GM19193 (cell line): ENCODE results near the gene PCNX3.

Source experiments
- POLR2A ChIP-seq: IDR thresholded peaks from 4 replicates; pipeline ENCODE4 v1.6.1; 2011; ENCODE audit not compliant: insufficient read depth, insufficient read length; ENCODE audit errors: extremely low read depth

PCNX3 gene

DNA sequence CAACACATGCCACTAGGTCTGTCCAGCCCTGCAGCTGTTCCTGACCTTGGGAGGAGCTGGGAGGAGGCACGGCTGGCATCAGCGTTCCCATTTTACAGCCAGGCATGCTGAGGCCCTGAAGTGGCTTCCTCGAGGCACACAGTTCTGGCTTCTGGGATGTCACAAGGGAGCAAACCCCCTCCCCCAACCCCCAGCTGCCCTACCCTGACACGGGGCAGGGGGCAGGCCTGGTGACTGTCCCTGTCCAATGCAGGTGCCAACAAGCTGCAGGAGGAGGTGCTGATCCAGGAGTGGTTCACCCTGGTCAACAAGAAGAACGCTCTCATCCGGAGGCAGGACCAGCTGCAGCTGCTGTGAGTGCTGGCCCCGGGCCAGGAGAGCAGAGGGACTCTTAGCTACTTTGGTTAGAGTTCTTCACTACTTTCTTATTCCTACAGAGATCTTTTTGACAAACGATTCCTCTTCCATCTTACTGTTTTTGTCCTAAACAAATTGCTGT lies 25.3 kb upstream of the PCNX3 start:
- no peak for TF ChIP-seq POLR2A

DNA sequence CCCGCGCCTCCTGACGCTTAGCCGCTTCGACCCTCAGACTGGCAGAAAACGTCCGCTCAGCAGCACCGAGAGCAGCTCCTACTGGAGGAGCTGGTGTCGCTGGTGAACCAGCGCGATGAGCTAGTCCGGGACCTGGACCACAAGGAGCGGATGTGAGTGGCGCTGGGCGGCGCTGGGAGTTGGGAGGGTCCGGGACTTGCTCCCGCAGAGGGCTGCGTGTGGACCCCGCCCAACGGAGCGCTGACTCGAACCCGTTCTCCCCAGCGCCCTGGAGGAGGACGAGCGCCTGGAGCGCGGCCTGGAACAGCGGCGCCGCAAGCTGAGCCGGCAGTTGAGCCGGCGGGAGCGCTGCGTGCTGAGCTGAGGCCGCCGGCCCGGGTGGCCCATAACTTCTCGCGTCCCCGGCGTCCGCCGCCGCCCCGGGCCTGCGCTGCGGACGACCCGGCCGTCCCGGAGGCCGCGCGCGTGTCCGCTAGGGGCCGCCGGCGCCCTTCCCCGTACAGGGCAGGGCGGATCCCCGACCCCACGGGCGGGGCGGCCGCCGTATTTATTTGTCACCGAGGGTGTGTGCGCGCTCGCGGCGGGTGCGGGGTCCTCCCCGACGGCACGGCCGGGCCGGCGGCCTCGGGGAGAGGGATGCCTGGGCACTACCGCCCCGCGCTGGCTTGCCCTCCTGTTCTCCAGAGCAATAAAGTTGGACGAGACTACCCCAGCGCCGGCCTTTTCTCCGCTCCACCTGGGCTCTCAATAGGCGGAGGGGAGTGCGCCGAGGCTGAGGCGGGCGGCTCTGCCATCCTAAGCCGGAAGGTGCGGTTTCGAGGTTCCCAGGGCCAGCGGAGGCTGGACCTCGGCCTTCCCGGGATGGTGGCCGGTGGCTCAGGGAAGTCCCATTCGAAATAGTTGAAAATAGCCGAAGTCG lies 23.4 kb upstream of the PCNX3 start:
- no peak for TF ChIP-seq POLR2A

DNA sequence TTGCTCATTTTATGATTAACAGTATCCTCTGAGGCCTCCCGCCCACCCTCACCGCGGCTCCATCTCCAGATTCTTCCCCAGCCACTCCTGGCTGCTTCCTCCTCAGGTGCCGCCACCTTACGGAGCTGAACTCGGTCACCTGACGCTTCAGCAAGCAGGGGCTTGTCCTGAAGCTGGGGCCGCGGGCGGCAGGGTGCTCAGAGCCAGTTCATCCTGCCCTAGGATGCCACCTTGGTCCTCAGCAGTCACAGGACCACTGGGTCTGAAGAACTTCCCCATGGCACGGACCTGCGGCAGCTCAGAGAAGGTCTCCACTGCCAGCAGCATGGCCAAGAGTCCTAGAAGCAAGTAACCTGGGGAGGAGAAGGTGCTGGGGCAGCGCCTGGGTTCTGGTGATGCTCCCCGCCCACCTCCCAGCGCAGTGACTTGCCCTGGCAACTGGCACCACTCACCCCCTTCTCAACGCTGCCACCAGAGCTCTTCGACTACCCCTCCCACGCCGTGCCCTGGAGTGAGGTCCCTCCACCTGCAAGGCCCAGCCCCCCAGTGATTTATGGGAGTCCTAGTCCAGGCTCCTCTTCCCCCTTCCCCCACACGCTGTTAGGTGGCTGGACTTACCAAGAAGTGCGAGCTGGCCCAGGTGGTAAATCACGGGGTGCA lies 22.6 kb upstream of the PCNX3 start:
- TF ChIP-seq POLR2A, result no peak

DNA sequence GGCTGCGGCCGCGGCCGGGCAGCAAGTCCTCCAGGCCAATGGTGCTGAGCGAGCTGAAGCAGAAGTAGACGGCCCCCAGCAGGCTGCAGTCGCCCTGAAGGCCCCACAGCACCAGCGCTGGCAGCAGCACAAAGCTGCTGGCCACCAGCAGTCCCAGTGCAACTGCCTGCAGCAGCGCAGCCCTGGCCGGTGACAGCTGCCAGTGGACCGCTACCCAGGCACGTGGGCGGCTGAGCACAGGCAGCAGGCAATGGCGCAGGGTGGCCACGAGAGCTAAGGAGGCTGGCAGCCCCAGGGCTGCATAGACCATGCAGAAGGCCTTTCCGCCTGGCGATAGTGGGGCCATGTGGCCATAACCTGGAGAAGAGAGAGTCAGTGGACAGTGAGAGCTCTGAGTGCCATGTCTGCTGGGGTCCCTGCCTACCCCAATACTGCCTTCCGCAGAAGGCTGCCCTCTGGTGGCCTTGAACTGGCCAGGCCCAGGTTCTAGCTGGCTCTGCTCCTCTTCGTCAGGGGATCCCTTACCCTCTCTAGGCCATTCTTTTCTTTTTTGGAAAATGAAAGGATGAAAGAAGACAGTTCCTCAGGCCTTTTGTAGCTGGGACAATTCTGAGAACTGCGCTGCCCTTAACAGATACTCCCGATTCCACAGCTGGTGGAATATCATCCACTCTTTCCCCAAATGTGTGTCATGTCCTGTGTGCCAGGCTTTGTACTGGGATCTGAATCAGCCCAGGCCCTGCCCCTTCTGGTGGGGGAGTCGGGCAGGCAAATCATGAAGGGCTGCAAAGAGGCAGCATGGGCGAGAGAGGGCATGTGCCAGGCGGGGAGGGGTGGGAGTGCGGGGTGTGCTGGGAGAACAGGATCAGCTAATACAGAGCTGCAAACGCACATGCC lies 21.8 kb upstream of the PCNX3 start:
- no peak for TF ChIP-seq POLR2A

DNA sequence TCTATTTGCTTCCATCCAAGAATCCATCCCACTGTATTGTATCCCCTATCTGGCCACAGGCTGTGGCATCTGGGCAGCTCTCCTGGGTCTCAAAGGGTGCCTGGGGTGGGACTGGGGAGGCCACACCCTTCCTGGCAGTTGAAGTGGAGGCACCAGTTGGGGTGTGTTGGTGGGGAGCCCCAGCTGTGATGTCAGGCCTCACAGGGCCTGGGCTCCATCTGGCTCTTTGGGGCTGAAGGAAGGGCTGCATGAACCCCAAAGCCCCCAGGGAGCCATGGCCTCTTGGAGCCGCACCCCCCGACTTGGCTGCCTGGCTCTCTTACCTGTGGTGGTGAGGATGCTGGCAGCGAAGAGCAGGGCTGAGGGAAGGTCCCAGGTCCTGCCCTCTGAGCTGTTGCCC lies 20.4 kb upstream of the PCNX3 start:
- no peak for TF ChIP-seq POLR2A

DNA sequence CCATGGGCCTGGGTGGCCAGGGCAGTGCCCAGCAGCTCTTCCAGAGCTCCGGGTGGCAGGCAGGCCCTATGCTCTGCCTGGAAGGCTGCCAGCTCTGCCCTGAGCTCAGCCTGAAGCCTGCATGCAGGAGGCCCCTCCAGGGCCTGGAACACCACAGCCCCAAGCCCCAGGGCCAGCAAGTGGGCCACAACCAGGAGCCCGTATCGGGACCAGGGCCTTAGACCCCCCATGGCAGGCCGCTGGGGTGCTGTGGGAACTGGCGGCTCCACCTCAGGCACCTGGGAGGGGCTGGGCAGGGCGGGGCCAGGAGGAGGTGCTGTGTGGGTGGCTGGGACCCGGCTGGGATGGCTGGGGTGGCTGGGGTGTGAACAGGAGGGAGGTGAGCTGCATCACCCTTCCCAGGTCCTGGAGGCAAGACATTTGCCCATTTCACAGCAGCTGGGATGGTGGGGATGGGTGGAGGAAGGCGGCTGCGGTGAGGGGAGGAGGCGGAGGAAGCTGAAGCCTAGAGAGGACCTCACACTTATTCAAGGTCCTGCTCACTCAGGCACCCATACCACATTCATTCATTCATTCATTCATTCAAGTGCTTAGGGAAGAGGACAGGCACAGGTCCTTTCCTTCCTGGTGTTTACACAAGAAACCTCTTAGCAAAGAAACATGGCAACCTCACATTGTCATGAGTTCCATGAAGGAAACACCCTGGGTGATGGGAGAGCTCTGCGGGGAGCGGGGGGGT lies 19.9 kb upstream of the PCNX3 start, which contains the start of gene KCNK7:
KCNK7 (minus strand) TSS at position 258 of the 739 bp plus-strand sequence; CDS start at position 230, 28 bp downstream.
- TF ChIP-seq POLR2A, result no peak

DNA sequence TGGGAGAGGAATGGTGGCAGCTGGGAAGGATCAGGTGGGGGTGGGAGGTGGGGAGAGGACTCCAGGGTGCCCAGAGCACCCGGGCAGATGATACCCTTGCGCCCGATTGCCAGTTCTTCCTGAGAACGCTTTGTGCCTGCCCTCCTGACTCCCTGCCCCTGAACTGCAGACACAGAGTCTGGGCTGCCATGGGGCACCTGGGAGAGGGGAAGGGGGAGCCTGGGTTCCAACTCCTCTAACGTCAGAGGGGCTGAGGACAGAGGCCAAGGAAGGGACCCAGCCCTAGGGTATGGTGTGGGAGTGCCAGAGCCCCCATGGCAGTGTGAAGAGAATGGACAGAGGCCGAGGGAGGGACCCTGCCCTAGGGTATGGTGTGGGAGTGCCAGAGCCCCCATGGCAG lies 19.1 kb upstream of the PCNX3 start:
- peak; percentile 13 for TF ChIP-seq POLR2A

DNA sequence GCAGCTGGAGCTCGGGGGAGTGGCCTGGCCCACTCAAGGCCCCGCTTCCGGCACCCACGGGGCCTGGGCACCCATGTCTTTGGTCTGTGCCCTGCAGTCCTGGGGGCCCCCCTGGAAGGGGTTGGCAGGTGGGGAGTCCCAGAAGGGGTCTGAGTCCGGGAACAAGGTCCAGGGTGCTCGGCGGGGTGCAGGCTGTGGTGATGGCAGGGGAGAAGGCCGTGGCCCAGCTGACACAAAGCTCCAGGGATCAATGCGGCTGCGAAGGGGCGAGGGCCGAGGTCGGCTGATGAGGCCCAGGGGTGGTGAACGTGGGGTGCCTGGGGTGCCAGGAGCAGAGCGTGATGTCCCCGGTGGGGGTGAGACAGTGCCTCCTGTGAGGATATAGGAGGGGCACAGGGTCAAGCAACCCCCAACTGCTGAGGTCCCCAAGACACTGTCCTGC lies 17.3 kb upstream of the PCNX3 start:
- TF ChIP-seq POLR2A, result no peak

DNA sequence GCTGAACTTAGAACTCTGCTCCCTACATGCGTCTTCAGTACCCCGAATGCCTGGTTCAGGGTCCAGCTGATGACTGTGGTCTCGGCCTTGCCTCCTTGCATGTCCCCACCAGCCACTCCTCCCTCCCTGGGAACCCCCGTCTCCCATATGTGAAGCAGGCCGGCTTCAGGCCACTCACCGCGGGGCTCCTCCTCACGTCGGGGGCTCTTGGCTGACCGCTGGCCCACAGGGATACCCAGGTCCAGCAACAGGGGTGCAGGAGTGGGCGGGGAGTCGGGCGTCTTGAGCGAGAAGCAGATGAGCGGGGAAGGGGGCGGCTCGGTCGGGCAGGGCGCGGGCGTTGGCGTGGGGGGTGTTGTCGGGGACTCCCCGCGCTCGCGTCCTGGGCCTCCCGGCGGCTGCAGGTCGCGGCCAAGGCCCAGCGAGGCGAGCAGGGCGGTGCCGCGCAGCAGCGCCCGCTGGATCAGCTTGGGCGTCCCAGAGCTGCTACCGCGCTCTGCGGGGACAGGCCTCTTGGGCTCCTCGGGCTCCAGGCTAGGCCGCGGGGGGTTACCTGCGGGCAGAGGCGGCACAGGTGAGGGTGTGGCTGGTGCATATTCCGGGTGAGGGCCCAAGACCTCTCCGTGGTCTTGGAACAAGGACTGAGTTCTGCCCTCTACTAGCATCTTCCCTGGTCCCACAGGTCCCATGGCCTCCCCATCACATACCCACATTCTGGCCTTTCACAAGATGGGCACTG lies 16.2 kb upstream of the PCNX3 start:
- TF ChIP-seq POLR2A, result no peak

DNA sequence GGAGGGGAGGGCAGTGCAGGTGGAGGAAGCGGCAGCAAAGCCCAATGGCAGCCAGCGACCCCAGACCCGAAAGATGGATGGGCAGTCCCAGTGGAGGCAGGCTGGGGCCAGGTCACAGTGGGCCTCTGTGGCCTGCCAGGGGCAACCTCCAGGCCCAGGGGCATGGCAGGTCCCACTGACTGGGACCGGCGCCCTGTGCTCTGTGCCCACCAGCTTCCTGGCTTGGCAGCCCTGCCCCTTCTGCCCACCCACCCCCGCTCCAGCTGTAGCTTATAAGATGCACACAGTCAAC lies 15.7 kb upstream of the PCNX3 start:
- no peak for TF ChIP-seq POLR2A

DNA sequence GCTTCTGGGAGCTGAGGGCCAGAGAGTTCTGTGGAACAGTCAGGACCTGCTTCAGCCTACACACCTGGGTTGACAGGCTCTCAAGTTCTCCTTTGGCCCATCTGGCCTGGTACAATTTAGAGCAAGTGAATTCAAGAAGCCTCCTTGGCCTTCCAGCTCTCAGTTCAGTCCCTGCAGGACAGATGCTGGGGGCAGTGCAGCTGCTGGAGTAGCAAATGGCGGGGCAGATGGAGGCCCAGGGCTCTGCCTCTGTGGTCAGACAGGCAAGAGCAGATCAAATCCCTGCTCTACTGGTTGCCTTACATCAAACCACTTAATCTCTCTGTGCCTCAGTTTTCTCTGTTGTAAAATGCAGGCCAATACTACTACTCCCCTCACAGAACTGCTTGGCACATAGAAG lies 11.3 kb upstream of the PCNX3 start:
- no peak for TF ChIP-seq POLR2A

DNA sequence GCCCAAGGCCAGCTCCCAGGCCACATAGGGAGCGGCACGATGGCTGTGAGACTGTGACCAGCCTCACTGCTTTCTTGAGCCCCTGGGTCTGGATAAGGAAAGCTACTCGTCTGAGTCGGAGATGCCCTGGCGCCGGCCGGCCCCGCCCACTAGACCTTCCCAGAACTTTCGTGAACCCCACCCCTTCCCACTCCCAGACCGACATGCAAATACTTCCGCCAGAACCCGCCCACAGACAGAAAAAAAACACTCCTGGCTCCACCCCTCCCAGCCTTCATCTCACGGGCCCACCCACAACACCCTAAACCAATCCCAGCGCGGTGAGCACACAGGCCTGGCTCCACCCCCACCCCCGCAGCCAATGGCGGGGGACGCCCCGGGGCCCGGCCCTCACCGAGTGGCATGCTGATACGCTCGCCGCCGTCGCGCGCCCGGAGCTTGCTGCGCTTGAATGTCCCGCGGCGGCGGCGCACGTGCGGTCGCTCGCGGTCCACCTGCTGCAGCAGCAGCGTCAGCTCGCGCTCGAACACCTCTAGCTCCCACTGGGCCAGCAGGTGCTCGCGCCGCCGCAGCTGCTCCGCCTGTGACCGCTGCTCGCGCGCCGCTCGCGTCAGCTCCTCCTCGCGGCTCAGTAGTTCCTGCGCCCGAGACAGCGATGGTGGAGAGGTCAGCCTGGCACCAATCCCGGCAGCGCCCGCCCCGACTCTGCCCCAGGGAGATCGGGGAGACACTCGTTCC lies 8.5 kb upstream of the PCNX3 start:
- TF ChIP-seq POLR2A, result no peak

DNA sequence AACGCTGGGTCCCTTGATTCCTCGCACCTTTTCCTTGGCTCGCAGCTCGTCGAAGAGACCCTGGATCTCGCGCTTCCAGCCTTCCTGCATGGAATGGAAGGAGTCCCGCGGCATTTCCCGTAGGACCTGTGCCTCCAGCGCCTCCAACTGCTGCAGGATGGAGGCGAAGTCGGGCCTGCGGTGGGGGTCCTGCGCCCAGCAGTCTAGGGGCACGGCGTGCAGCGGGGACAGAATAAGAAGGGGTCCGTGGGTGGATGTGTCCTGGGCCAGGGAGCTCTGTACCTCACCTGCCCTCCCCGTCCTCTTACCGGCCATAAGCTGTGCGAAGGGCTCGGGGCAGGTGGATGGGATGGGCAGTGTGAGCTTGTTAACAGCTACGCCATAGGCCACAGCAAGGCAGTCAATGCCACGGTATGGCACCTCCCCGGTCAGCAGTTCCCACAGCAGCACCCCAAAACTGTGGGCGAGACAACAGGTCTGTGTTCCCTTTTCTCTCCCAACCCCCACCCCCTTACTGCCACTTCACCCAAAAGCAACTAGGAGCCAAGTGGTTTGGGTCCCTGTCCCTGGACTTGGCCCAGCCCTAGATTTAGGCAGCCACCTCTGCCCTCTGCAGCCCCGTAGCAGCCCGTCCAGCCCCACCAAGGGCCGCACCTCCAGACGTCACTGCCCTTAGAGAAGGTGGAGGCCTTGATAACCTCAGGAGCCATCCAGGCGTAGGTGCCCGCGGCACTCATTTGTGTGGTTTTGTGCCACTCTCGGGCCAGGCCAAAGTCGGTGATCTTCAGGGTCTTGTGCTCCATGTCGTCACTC lies 7.8 kb upstream of the PCNX3 start:
- TF ChIP-seq POLR2A, result no peak

DNA sequence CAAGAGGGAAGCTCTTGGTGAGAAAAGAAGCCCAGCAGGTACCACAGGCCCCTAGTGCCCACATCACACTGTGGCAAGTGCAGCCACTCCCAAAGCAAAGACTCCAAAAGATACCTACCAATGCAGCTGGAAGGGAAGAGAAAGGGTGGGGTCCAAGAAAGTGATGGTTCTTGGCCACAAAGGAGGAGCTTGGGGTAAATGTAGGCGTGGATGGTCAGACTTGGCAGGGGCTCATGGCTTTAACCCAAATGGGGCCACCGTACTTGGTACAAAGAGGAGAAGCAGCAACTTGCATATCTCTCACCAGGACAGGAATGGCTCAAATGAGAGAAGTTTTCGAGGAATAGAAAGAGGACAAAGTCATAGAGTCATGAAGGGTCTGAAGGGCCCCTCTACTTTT lies 6.3 kb upstream of the PCNX3 start:
- no peak for TF ChIP-seq POLR2A
